CD4-positive, alpha-beta memory T cell (primary cell): ENCODE results near the gene WDR83. TPM values are rescaled to one million over a fixed set of nuclear protein-coding genes. Genes with fewer than 3 reads are reported as not detected.

Source experiments
- CTCF ChIA-PET: fragments of 350-600 bp; sonication (Branson Sonifier 250); formaldehyde crosslinking; loops from one replicate; lab custom pipeline; 2021; ENCODE audit warnings: inconsistent platforms; ENCODE audit not compliant: partially characterized antibody; lab: Charles Lee
- POLR2A ChIA-PET: fragments of 350-600 bp; sonication (Branson Sonifier 250); formaldehyde crosslinking; loops from one replicate; lab custom pipeline; 2021; ENCODE audit not compliant: partially characterized antibody; lab: Charles Lee
- DNase-seq, 5 donors: peaks; one replicate each; pipeline versions ENCODE4 v3.0.0 to v3.0.0-alpha.2; 2020 to 2022; ENCODE audit warnings: mixed read lengths in 1 of 5
- H3K27ac ChIP-seq: one replicate; pipeline ENCODE4 v1.7.0; 2013; ENCODE audit warnings: low read depth, low read length
- H3K27me3 ChIP-seq: 2 replicates; pipeline ENCODE4 v1.7.0; 2013; ENCODE audit warnings: mild to moderate bottlenecking, low read length, moderate library complexity; ENCODE audit not compliant: insufficient read depth
- H3K36me3 ChIP-seq: 2 replicates; pipeline ENCODE4 v1.7.0; 2013; ENCODE audit warnings: mild to moderate bottlenecking, low read length, moderate library complexity; ENCODE audit not compliant: insufficient read depth
- H3K4me1 ChIP-seq: 2 replicates; pipeline ENCODE4 v1.7.0; 2013; ENCODE audit warnings: mild to moderate bottlenecking, low read length, moderate library complexity; ENCODE audit not compliant: insufficient read depth
- H3K4me3 ChIP-seq, 2 donors: one replicate each; pipeline ENCODE4 v1.7.0; 2013; ENCODE audit warnings: low read length in 2 of 2, mild to moderate bottlenecking in 1 of 2
- H3K9me3 ChIP-seq, 2 donors: one replicate each; pipeline ENCODE4 v1.7.0; 2013; ENCODE audit warnings: low read length in 2 of 2, control low read depth in 1 of 2; ENCODE audit not compliant: control insufficient read depth in 1 of 2
- H3K27ac Mint-ChIP-seq, 7 donors: one replicate each; pipeline ENCODE4 v1.8.0; 2020 to 2021; ENCODE audit warnings: mixed read lengths in 7 of 7, mild to moderate bottlenecking in 6 of 7, inconsistent platforms in 3 of 7, moderate library complexity in 3 of 7
- H3K27me3 Mint-ChIP-seq, 2 donors: one replicate each; pipeline ENCODE4 v1.8.0; 2020 to 2021; ENCODE audit warnings: mixed read lengths in 2 of 2
- H3K36me3 Mint-ChIP-seq, 2 donors: one replicate each; pipeline ENCODE4 v1.8.0; 2020 to 2021; ENCODE audit warnings: mixed read lengths in 2 of 2, inconsistent platforms in 1 of 2, mild to moderate bottlenecking in 1 of 2
- H3K4me1 Mint-ChIP-seq, 4 donors: one replicate each; pipeline ENCODE4 v1.8.0; 2020 to 2021; ENCODE audit warnings: mixed read lengths in 4 of 4, mild to moderate bottlenecking in 1 of 4
- H3K4me3 Mint-ChIP-seq, 8 donors: one replicate each; pipeline ENCODE4 v1.8.0; 2020 to 2021; ENCODE audit warnings: mixed read lengths in 8 of 8, mild to moderate bottlenecking in 7 of 8, moderate library complexity in 6 of 8, inconsistent platforms in 3 of 8
- H3K9me3 Mint-ChIP-seq, 8 donors: one replicate each; pipeline ENCODE4 v1.8.0; 2020 to 2021; ENCODE audit warnings: mixed read lengths in 8 of 8, mild to moderate bottlenecking in 5 of 8, inconsistent platforms in 3 of 8, moderate library complexity in 1 of 8
- intact Hi-C: fragments of 100-400 bp; cut with micrococcal nuclease; formaldehyde crosslinking; loops from one replicate; pipeline ENCODE4 v1.15.1; 2023
- polyA plus RNA-seq, 2 donors: library from polyadenylated mRNA; unstranded; fragments of 300-500 nt; fragmentation: Illumina TruSeq; gene quantifications; one replicate each; pipeline ENCODE4 v1.2.3, GENCODE V29; 2021
- total RNA-seq, 2 experiments: library from RNA; stranded (reverse); gene quantifications; one replicate each; pipeline ENCODE4 v1.2.3, GENCODE V29; 2021

The WDR83 gene
- total and polyA plus RNA-seq, 4 experiments from 2014 or later, result 9.8 to 19.3 (median 17.0) TPM

DNA sequence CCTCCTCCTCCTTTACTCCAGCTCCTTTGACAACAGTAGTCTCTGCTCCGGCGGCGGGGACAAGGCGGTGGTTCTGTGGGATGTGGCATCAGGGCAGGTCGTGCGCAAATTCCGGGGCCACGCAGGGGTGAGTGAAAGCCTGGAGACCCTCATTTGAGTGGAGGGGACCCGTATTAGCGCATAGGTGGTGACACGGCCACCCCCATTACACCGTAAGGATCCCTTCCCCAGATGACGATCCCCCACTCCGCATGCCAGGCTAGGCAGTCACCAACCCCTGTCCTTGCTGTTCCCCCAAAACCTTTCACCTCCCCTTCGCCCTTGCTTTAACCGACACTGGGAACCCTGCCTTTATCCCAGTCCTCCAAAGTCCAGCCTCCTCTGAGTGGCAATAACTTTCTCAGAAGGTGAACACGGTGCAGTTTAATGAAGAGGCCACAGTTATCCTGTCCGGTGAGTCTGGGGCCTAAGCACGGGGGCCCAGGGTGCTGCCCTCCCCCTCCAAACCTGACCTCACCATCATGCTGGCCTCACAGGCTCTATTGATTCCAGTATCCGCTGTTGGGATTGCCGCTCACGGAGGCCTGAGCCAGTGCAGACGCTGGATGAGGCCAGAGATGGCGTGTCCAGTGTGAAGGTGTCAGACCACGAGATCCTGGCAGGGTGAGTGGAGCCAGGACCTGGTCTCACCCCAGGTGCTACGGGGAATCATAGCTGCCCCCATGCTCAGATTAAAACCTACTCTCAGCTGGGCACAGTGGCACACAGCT lies 3.7 kb downstream of the WDR83 start:
- POLR2A ChIA-PET, result interaction anchor here (0.6 to 2.4 kb wide), 13 partner anchors 8 to 175 kb away, joined by 3 to 35 read pairs (median 4); partner anchors contain the start of genes DHPS, RNASEH2A, ZNF490 and ZNF791
- H3K27me3 ChIP-seq, result no peaks in the 10 kb centered on the region
- peaks cover 22% of the 10 kb centered on the region for H3K36me3 ChIP-seq
- peaks cover 16 to 43% of the 10 kb centered on the region in 2 donors for H3K36me3 Mint-ChIP-seq
- H3K4me3 Mint-ChIP-seq, result peak overlapping the region; percentile 90 to 99 (median 96)
- H3K4me1 ChIP-seq, result peaks cover 41% of the 10 kb centered on the region
- H3K4me1 Mint-ChIP-seq, result peaks cover 20 to 60% (median 43%) of the 10 kb centered on the region in 4 donors
- H3K4me3 ChIP-seq, result peak overlapping the region; percentile 78 to 95
- H3K27ac ChIP-seq, result peak overlapping the region; percentile 98
- H3K9me3 Mint-ChIP-seq, result no peaks in the 10 kb centered on the region
- H3K27me3 Mint-ChIP-seq, result no peaks in the 10 kb centered on the region
- H3K9me3 ChIP-seq, result no peaks in the 10 kb centered on the region
- CTCF ChIA-PET, result interaction anchor here (0.8 to 6.7 kb wide), 8 partner anchors 25 to 107 kb away, joined by 3 to 51 read pairs (median 6); partner anchors contain the start of genes ZNF490 and ZNF791
- H3K27ac Mint-ChIP-seq, result peak overlapping the region; percentile 99 to 100 (median 100)
- no peak for DNase-seq
- intact Hi-C loops, result no loop called here

- H3K27me3 Mint-ChIP-seq, result no peaks in the 10 kb centered on the region
- no peak for DNase-seq
- intact Hi-C loops, result loop anchor here (1.0 to 2.0 kb wide), 4 partner anchors 32 to 470 kb away; no protein-coding TSS in a partner anchor
- peaks cover 22 to 50% (median 36%) of the 10 kb centered on the region in 4 donors for H3K4me1 Mint-ChIP-seq
- H3K4me1 ChIP-seq, result peaks cover 35% of the 10 kb centered on the region
- POLR2A ChIA-PET, result interaction anchor here (0.5 to 1.6 kb wide), 5 partner anchors 9 to 340 kb away, joined by 3 to 5 read pairs (median 3); partner anchors contain the start of genes DHPS and FBXW9
- peaks cover 26 to 52% of the 10 kb centered on the region in 2 donors for H3K36me3 Mint-ChIP-seq
- CTCF ChIA-PET, result interaction anchor here (0.8 to 6.7 kb wide), 13 partner anchors 9 to 174 kb away, joined by 3 to 51 read pairs (median 6); partner anchors contain the start of gene DHPS
- no peaks in the 10 kb centered on the region for H3K9me3 Mint-ChIP-seq
- H3K4me3 ChIP-seq, result no peak overlapping the region
- H3K27ac ChIP-seq, result no peak overlapping the region
- peak overlapping the region in 1 of 7 donors; percentile 79 for H3K27ac Mint-ChIP-seq
- H3K9me3 ChIP-seq, result no peaks in the 10 kb centered on the region
- no peak overlapping the region for H3K4me3 Mint-ChIP-seq
- no peaks in the 10 kb centered on the region for H3K27me3 ChIP-seq
- peaks cover 44% of the 10 kb centered on the region for H3K36me3 ChIP-seq
These were observed 6.1 kb downstream of the WDR83 start for GRCh38 chr19:12672744-12673143.

- H3K27me3 Mint-ChIP-seq, result no peaks in the 10 kb centered on the region
- peaks cover 34 to 56% of the 10 kb centered on the region in 2 donors for H3K36me3 Mint-ChIP-seq
- Histone ChIP-seq H3K27ac (no peak overlapping the region), H3K27me3 (no peaks in the 10 kb centered on the region), H3K4me1 (peaks cover 24% of the 10 kb centered on the region), H3K4me3 (no peak overlapping the region), H3K36me3 (peaks cover 65% of the 10 kb centered on the region), H3K9me3 (no peaks in the 10 kb centered on the region)
- no peak for DNase-seq
- peaks cover 14 to 38% (median 25%) of the 10 kb centered on the region in 4 donors for H3K4me1 Mint-ChIP-seq
- no peaks in the 10 kb centered on the region for H3K9me3 Mint-ChIP-seq
- intact Hi-C loops, result no loop called here
- H3K4me3 Mint-ChIP-seq, result no peak overlapping the region
- H3K27ac Mint-ChIP-seq, result peak overlapping the region in 1 of 7 donors; percentile 24
- ChIA-PET POLR2A (interaction anchor here (1.3 to 2.0 kb wide), 2 partner anchors 28 to 36 kb away, joined by 3 to 9 read pairs; no protein-coding TSS in a partner anchor), CTCF (interaction anchor here (1.0 to 2.0 kb wide), 3 partner anchors 111 to 173 kb away, joined by 3 to 4 read pairs (median 4); no protein-coding TSS in a partner anchor)
These were observed 8.8 kb downstream of the WDR83 start for GRCh38 chr19:12675399-12675798.

GRCh38 chr19:12675940-12676339 lies 9.3 kb downstream of the WDR83 start:
- H3K36me3 Mint-ChIP-seq, result peaks cover 35 to 58% of the 10 kb centered on the region in 2 donors
- peaks cover 65% of the 10 kb centered on the region for H3K36me3 ChIP-seq
- POLR2A ChIA-PET, result interaction anchor here (1.2 to 2.0 kb wide), 4 partner anchors 10 to 82 kb away, joined by 4 to 9 read pairs (median 4); partner anchors contain the start of genes GET3 and MAN2B1

GRCh38 chr19:12676384-12676792 lies 9.8 kb downstream of the WDR83 start:
- Histone ChIP-seq H3K27ac (no peak overlapping the region), H3K4me3 (no peak overlapping the region), H3K9me3 (no peaks in the 10 kb centered on the region), H3K27me3 (no peaks in the 10 kb centered on the region), H3K4me1 (peaks cover 24% of the 10 kb centered on the region), H3K36me3 (peaks cover 65% of the 10 kb centered on the region)
- H3K36me3 Mint-ChIP-seq, result peaks cover 39 to 62% of the 10 kb centered on the region in 2 donors
- H3K4me1 Mint-ChIP-seq, result peaks cover 19 to 41% (median 30%) of the 10 kb centered on the region in 4 donors
- no peaks in the 10 kb centered on the region for H3K9me3 Mint-ChIP-seq
- peak overlapping the region in 3 of 8 donors; percentile 10 to 72 (median 34) for H3K4me3 Mint-ChIP-seq
- intact Hi-C loops, result loop anchor here (1.0 kb wide), 1 partner anchor 84 kb away; no protein-coding TSS in a partner anchor
- peak overlapping the region in 6 of 7 donors; percentile 9 to 74 (median 59) for H3K27ac Mint-ChIP-seq
- H3K27me3 Mint-ChIP-seq, result no peaks in the 10 kb centered on the region
- POLR2A ChIA-PET, result interaction anchor here (0.9 to 2.0 kb wide), 6 partner anchors 9 to 81 kb away, joined by 3 to 9 read pairs (median 4); partner anchors contain the start of genes GET3 and MAN2B1
- CTCF ChIA-PET, result interaction anchor here (0.6 to 3.0 kb wide), 17 partner anchors 9 to 227 kb away, joined by 3 to 15 read pairs (median 4); partner anchors contain the start of gene TRIR
- peak; percentile 73 to 83 (median 75) for DNase-seq

More at GRCh38 chr19:12675940-12676339, 9.3 kb downstream of the WDR83 start:
- intact Hi-C loops, result loop anchor here (1.0 kb wide), 1 partner anchor 84 kb away; no protein-coding TSS in a partner anchor
- Histone ChIP-seq H3K27me3 (no peaks in the 10 kb centered on the region), H3K27ac (no peak overlapping the region), H3K4me3 (no peak overlapping the region), H3K4me1 (peaks cover 23% of the 10 kb centered on the region), H3K9me3 (no peaks in the 10 kb centered on the region)
- peak in 1 of 5 donors; percentile 15 for DNase-seq
- CTCF ChIA-PET, result interaction anchor here (0.6 to 3.0 kb wide), 10 partner anchors 10 to 227 kb away, joined by 3 to 15 read pairs (median 4); partner anchors contain the start of gene TRIR
- Mint-ChIP-seq H3K4me1 (peaks cover 14 to 36% (median 26%) of the 10 kb centered on the region in 4 donors), H3K4me3 (no peak overlapping the region), H3K27ac (peak overlapping the region in 3 of 7 donors; percentile 53 to 74 (median 64)), H3K9me3 (no peaks in the 10 kb centered on the region), H3K27me3 (no peaks in the 10 kb centered on the region)

GRCh38 chr19:12676928-12677327 lies 10.3 kb downstream of the WDR83 start:
- peaks cover 65% of the 10 kb centered on the region for H3K36me3 ChIP-seq
- H3K27me3 ChIP-seq, result no peaks in the 10 kb centered on the region
- ChIA-PET POLR2A (interaction anchor here (0.6 to 2.0 kb wide), 9 partner anchors 8 to 81 kb away, joined by 3 to 9 read pairs (median 4); partner anchors contain the start of genes GET3 and MAN2B1), CTCF (interaction anchor here (0.6 to 3.0 kb wide), 16 partner anchors 9 to 170 kb away, joined by 3 to 15 read pairs (median 4); partner anchors contain the start of gene TRIR)
- no peak for DNase-seq
- intact Hi-C loops, result loop anchor here (1.0 kb wide), 1 partner anchor 83 kb away; no protein-coding TSS in a partner anchor
- no peaks in the 10 kb centered on the region for H3K9me3 ChIP-seq
- no peak overlapping the region for H3K4me3 ChIP-seq
- H3K36me3 Mint-ChIP-seq, result peaks cover 37 to 63% of the 10 kb centered on the region in 2 donors
- no peak overlapping the region for H3K27ac ChIP-seq
- H3K27me3 Mint-ChIP-seq, result no peaks in the 10 kb centered on the region
- peaks cover 17 to 42% (median 31%) of the 10 kb centered on the region in 4 donors for H3K4me1 Mint-ChIP-seq
- peak overlapping the region in 4 of 7 donors; percentile 26 to 64 (median 56) for H3K27ac Mint-ChIP-seq
- no peaks in the 10 kb centered on the region for H3K9me3 Mint-ChIP-seq
- peaks cover 24% of the 10 kb centered on the region for H3K4me1 ChIP-seq
- peak overlapping the region in 2 of 8 donors; percentile 12 to 72 for H3K4me3 Mint-ChIP-seq
